Measurements from ENCODE around the gene IGFBP2. TPM values are rescaled to one million over a fixed set of nuclear protein-coding genes. Genes with fewer than 3 reads are reported as not detected.
A peak's percentile ranks its signal among the peaks of the same experiment; 100 is the strongest.

The IGFBP2 gene
- total and polyA plus RNA-seq, 8 donors, result 106 to 636 (median 296) TPM

DNA sequence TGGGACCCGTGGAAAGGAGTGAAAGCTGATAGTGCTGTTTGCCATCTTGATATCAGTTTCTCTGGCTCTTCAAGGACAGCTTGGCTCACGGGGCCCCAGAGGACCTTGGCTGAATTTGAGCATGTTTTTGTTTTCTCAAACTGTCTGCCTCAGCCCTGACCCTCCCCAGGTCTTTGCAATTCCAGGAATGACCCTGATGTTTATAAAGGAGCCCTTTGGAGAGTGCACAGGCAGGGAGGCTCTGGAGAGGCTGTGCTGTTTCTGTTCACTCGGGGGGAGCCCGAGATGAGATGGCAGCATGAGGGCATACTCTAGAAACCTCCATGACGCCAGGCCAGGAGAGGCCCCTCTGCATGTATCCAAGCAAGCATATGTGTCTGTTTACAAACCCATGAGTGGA, 16.4 kb downstream of the IGFBP2 start:
- H3K9me3 ChIP-seq, result no peaks in the 10 kb centered on the region
- no peak overlapping the region for H3K4me3 ChIP-seq
- intact Hi-C loops (cut with DNase I; ENCODE audit: low total_unique reads), result no loop called here
- peak overlapping the region; percentile 51 to 80 (median 73) for H3K27ac ChIP-seq
- no peaks in the 10 kb centered on the region for H3K27me3 ChIP-seq
- no peak for DNase-seq
- peaks cover 37 to 98% (median 78%) of the 10 kb centered on the region in 4 donors for H3K4me1 ChIP-seq
- TF ChIP-seq POLR2AphosphoS5 (IDR thresholded peaks at IDR 0.05) (peak in 1 of 3 donors; percentile 32), POLR2A (IDR thresholded peaks at IDR 0.05) (no peak)
- WGBS, 5 donors, result 40 to 49% (median 45%) methylated on average over 5 of the region's 5 CpGs
- no peaks in the 10 kb centered on the region for H3K36me3 ChIP-seq

DNA sequence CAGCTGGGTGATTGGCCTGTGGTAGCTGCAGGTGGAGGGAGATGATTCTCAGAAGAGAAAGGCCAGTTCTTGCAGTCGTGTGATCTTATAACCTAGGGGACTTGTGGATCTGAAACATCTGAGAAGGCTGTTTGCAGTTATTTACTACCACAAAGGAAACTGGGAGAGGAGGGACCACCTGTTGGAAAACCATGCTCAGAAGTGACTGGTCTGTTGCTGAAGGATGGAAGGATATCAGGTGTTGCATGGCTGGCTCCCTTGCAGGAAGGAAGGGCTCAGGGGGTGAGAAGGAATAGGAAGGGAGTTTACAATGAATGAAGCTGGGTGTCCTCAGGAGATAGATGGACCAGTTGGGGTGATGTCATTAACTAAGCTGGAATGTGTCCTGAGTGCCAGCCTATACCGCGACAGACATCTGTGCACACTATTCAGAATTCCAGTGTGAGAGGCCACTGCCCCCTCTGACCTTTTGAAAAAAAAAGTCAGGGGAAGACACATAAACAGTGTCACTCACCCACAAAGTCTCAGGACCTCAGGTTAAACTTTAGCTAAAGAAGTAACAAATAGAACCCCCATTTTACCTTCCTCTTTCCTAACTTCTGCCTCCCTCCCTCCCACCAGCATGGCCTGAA, 17.5 kb downstream of the IGFBP2 start:
- intact Hi-C loops (cut with DNase I; ENCODE audit: low total_unique reads), result no loop called here
- TF ChIP-seq POLR2AphosphoS5 (IDR thresholded peaks at IDR 0.05) (no peak), EP300 (IDR thresholded peaks at IDR 0.05) (no peak), POLR2A (IDR thresholded peaks at IDR 0.05) (no peak)
- TF ChIP-seq, protein P1, sequence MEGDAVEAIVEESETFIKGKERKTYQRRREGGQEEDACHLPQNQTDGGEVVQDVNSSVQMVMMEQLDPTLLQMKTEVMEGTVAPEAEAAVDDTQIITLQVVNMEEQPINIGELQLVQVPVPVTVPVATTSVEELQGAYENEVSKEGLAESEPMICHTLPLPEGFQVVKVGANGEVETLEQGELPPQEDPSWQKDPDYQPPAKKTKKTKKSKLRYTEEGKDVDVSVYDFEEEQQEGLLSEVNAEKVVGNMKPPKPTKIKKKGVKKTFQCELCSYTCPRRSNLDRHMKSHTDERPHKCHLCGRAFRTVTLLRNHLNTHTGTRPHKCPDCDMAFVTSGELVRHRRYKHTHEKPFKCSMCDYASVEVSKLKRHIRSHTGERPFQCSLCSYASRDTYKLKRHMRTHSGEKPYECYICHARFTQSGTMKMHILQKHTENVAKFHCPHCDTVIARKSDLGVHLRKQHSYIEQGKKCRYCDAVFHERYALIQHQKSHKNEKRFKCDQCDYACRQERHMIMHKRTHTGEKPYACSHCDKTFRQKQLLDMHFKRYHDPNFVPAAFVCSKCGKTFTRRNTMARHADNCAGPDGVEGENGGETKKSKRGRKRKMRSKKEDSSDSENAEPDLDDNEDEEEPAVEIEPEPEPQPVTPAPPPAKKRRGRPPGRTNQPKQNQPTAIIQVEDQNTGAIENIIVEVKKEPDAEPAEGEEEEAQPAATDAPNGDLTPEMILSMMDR (IDR thresholded peaks at IDR 0.05), result no peak
- Histone ChIP-seq H3K27ac (peak overlapping the region; percentile 48 to 80 (median 73)), H3K36me3 (no peaks in the 10 kb centered on the region), H3K4me3 (no peak overlapping the region), H3K4me1 (peaks cover 32 to 87% (median 73%) of the 10 kb centered on the region in 4 donors), H3K9me3 (no peaks in the 10 kb centered on the region), H3K27me3 (no peaks in the 10 kb centered on the region)
- DNase-seq, result no peak
- WGBS, 5 donors, result 61 to 84% (median 75%) methylated on average over 3 of the region's 3 CpGs

DNA sequence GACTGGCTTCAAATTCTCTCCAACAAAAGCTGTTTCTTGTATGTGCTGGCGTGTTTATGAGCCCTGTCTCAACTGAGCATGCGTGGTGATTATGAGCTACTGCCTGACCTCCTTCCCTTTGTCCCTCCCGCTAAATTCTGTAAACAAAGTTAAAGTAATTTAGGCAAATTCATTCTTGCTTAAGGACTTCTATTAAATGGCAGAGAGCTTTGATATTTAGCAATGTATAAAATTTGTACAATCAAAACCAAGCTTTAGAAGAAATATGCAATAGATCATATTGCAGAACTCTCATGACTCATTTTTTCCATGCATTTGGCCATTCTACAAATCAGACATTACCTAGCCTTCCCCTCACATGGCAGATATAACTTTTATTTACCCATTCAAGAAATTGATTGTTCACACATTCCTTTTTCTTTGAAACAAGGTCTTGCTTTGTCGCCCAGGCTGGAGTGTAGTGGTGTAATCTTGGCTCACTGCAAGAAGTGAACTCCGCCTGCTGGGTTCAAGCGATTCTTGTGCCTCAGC, 18.2 kb downstream of the IGFBP2 start:
- H3K4me1 ChIP-seq, result peaks cover 28 to 85% (median 69%) of the 10 kb centered on the region in 4 donors
- H3K36me3 ChIP-seq, result peaks cover 0 to 4% (median 0%) of the 10 kb centered on the region in 4 donors
- peak overlapping the region; percentile 71 to 80 (median 74) for H3K27ac ChIP-seq
- peak in 1 of 2 donors; percentile 79 for DNase-seq
- no peak for TF ChIP-seq POLR2A (IDR thresholded peaks at IDR 0.05)
- peak in 2 of 3 donors; percentile 26 to 69 for TF ChIP-seq POLR2AphosphoS5 (IDR thresholded peaks at IDR 0.05)
- intact Hi-C loops (cut with DNase I; ENCODE audit: low total_unique reads), result no loop called here
- no peak overlapping the region for H3K4me3 ChIP-seq
- no peaks in the 10 kb centered on the region for H3K9me3 ChIP-seq
- no peaks in the 10 kb centered on the region for H3K27me3 ChIP-seq
- WGBS, 5 donors, result 30 to 58% (median 35%) methylated on average over 6 of the region's 6 CpGs

DNA sequence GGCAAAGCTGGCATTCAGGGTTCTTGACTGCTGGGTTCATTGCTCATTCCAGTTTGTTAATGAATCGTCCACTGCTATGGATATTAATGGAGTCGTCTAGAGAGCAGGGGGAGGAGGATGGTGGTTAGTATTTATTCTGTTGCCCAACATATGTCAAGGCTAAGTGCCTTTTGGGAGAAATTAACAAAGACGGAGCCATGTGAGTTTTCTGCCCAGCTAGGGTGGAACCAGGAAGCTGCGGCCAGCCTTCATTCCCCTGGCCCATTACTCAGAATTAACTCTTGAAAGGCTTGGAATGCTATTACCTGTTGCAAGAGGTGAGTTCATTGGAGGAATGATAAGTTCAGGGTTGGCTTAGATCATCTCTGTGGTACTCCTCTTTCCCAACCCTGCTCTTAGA, 19.3 kb downstream of the IGFBP2 start:
- intact Hi-C loops (cut with DNase I; ENCODE audit: low total_unique reads), result no loop called here
- H3K4me3 ChIP-seq, result no peak overlapping the region
- H3K36me3 ChIP-seq, result peaks cover 0 to 9% (median 0%) of the 10 kb centered on the region in 4 donors
- H3K4me1 ChIP-seq, result peaks cover 24 to 79% (median 63%) of the 10 kb centered on the region in 4 donors
- 32 to 49% (median 44%) methylated on average over 4 of the region's 4 CpGs for WGBS, 5 donors
- no peaks in the 10 kb centered on the region for H3K27me3 ChIP-seq
- DNase-seq, result peak in 1 of 2 donors; percentile 63
- TF ChIP-seq, protein P1 (IDR thresholded peaks at IDR 0.05), result no peak
- peak in 1 of 3 donors; percentile 18 for TF ChIP-seq POLR2AphosphoS5 (IDR thresholded peaks at IDR 0.05)
- H3K9me3 ChIP-seq, result no peaks in the 10 kb centered on the region
- H3K27ac ChIP-seq, result peak overlapping the region; percentile 25 to 80 (median 73)

GRCh38 chr2:216653093-216653799, 20.0 kb downstream of the IGFBP2 start:
- TF ChIP-seq, protein P1 (IDR thresholded peaks at IDR 0.05), result no peak
- TF ChIP-seq POLR2AphosphoS5 (IDR thresholded peaks at IDR 0.05) (no peak), POLR2A (IDR thresholded peaks at IDR 0.05) (no peak)
- Histone ChIP-seq H3K4me1 (peaks cover 20 to 72% (median 58%) of the 10 kb centered on the region in 4 donors), H3K27me3 (no peaks in the 10 kb centered on the region), H3K9me3 (no peaks in the 10 kb centered on the region), H3K4me3 (no peak overlapping the region), H3K27ac (peak overlapping the region in 4 of 5 donors; percentile 71 to 80 (median 74)), H3K36me3 (peaks cover 0 to 9% (median 0%) of the 10 kb centered on the region in 4 donors)
- WGBS, 5 donors, result 79 to 89% (median 87%) methylated on average over 4 of the region's 4 CpGs
- DNase-seq, result peak in 1 of 2 donors; percentile 3
- intact Hi-C loops (cut with DNase I; ENCODE audit: low total_unique reads), result no loop called here

Data from stomach (tissue), 9 donors.